Mammary epithelial cell (primary cell): ENCODE data around the gene KCNQ1.

Source experiments
- CTCF ChIP-seq, 2 donors: IDR thresholded peaks in 1 of 2; conservative IDR thresholded peaks in 1 of 2; 2 replicates each; pipeline ENCODE4 v1.5.1; 2011 to 2012; ENCODE audit warnings: inconsistent platforms in 2 of 2, low read length in 2 of 2, mild to moderate bottlenecking in 2 of 2, control low read depth in 1 of 2, low read depth in 1 of 2; ENCODE audit not compliant: insufficient read depth in 1 of 2; ENCODE audit errors: extremely low read depth in 1 of 2
- EZH2 ChIP-seq: IDR thresholded peaks from 2 replicates; pipeline ENCODE4 v1.6.1; 2012; ENCODE audit warnings: low read length, inconsistent platforms, borderline replicate concordance

- TF ChIP-seq CTCF (conservative IDR thresholded peaks at IDR 0.05 in 1 of 2, IDR thresholded peaks at IDR 0.05 in 1 of 2; ENCODE audit: extremely low read depth in 1 of 2, insufficient read depth in 1 of 2, low read depth in 1 of 2, low read length in 2 of 2) (no peak), EZH2 (no peak)
Measured at GRCh38 chr11:2828585-2829330, 383.9 kb downstream of the KCNQ1 start.
